GM19025 (cell line): Measurements from ENCODE around the gene RIN3.
A peak's percentile ranks its signal among the peaks of the same experiment; 100 is the strongest.

Experiments
- ATAC-seq: cut with Tn5 transposase; IDR thresholded peaks from one replicate; pipeline ENCODE4 v1.9.1; 2021; ENCODE audit warnings: mild to moderate bottlenecking, low read depth, moderate library complexity; ENCODE audit not compliant: unreplicated experiment

The RIN3 gene

GRCh38 chr14:92552066-92552465 is 38.5 kb downstream of the RIN3 start:
- no peak for ATAC-seq

DNA sequence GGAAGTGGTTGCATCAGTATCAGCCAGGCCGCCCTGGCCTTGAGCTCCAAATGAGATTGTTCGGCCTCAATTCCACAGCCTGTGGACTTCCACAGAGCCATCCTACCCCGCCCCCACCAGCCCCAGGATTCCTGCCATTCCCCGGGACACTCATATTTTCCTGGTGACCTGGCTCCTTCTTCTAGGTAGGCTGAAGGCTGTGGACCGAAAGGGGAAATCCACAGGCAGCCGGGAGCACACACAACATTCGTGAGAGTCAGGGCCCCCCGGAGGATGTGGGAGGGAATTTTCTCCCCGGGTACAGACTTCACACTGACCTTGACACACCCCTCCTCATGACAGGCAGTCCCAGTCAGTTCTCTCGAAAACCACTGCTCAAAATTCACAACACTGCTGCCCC is 39.9 kb downstream of the RIN3 start:
- ATAC-seq, result no peak

DNA sequence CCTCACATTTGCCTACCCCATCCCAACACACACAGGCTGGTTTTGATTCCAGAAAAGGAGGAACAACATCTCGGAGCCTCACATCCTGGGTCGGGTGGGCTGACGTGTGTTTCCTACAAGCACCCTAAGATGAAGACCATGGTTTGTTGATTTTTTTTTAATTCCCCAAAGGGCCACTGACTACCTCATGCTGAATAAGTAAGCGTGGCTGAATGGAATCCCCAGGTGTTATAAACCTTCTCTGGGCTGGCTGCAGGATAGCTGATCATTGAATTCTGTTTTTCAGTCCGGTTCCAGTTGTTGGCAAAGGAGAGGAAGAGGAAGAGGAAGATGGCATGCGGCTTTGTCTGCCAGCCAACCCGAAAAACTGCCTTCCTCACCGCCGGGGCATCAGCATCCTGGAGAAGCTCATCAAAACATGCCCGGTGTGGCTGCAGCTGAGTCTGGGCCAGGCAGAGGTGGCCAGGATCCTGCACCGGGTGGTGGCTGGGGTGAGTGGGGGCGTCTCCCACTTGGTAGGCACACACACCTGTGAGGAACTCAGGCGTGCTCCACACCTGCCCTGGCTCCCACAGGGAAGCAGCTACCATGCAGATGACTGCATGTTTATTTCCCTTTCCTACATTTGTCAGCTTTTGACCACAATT is 42.0 kb downstream of the RIN3 start:
- no peak for ATAC-seq

DNA sequence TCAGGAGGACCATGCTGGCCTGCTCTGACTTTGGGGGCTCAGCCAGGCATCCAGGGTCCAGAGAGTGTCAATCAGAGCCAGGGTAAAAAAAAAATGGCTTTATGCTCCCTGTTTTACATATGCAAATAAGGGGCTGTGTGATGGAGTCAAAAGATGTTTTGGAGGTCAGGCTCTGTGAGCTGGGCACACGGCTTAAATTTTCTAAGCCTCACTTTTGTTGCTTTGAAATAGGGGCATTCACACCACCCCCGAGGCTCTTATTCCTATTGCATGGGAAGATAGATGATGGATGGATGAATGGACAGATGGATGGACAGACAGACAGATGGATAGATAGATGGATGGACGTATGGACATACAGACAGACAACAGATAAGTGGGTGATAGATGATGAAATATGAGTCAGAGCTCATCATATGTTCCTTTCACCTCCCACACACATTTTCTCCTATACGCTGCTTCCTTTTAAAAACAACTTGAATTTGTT is 42.7 kb downstream of the RIN3 start:
- no peak for ATAC-seq

GRCh38 chr14:92556863-92557543 is 43.4 kb downstream of the RIN3 start:
- ATAC-seq, result no peak

DNA sequence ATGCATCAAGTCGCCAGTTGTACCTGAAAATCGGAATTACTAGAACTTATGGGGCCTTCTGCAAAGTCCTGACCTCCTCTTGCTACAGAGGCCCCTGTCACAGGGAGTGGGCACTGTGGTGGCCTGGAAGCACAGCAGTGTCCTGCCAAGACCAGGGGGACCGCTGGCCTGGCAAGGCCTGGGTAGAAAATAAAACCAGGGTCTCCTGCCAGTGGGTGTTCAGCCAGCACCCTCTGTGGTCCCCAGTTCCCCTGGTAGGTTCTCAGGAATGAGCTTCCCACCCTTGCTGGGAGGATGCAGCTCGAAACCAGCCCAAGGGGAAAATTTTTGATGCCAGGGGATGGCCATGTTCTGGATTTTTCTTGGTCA is 43.9 kb downstream of the RIN3 start:
- no peak for ATAC-seq

DNA sequence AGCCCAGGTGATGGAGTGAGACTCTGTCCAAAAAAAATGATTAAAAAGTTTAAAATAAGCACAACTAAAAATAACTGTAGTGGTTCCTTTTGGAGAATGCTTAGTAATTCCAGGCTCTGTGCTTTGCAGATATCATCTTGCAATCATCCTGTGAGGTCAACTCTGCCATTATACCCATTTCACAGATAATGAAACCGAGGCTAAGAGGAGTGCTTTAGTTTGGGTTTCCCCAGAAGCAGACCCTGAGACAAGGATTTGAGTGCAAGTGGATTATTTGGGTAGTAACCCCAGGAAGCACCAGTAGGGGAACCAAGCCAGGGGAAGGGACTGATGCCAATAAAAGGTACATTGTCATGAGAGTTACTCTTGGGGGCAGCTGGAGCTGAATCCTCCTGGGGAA is 44.7 kb downstream of the RIN3 start:
- no peak for ATAC-seq

DNA sequence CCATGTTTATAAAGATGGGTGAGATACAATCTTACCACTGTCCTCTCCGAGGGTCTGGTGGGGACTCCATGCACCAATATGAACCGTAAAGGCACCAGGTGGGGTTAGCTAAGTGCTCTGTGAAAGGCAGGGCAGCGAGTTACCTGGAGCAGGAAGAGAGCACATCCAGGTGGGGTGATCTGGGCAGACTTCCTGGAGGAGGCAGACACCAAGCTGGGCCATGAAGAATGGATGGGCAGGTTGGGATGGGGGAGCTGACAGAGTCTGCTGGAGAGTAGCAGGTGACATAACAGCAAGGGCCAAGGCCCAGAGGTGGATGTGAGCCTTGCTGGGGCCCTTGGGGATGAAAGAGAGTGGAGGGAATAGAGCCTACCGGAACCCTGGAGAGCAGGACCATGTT is 45.9 kb downstream of the RIN3 start:
- ATAC-seq, result no peak

DNA sequence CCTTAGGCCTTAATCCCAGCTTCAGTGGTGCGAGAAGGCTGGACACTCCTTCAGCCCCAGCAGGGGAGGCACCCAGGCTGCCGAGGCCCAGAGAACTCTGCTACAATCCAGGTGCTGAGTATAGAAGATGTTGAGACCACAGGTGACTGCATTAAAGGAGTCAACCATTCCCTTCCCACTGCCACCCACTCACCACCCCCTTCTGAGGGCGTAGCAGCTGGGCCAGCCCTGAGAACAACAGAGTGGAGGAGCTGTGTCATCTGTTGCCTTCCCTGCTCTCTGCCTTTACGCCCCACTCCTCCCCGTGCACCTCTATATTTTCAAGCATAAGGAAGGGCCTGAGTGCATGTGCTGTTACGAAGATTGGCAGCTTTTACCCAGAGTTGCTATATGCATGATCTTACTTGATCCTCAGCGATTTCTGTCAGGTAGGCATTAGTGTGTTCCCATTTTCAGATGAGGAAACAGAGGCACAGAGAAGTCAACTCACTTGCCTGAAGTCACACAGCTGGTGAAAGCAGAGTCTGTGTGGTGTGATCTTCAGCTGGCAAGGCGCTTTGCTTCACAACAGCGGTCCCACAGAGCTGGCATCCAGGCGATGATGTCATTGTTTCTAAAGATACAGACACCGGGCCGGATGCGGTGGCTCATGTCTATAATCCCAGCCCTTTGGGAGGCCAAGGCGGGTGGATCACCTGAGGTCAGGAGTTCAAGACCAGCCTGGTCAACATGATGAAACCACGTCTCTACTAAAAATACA is 46.7 kb downstream of the RIN3 start:
- ATAC-seq, result no peak

DNA sequence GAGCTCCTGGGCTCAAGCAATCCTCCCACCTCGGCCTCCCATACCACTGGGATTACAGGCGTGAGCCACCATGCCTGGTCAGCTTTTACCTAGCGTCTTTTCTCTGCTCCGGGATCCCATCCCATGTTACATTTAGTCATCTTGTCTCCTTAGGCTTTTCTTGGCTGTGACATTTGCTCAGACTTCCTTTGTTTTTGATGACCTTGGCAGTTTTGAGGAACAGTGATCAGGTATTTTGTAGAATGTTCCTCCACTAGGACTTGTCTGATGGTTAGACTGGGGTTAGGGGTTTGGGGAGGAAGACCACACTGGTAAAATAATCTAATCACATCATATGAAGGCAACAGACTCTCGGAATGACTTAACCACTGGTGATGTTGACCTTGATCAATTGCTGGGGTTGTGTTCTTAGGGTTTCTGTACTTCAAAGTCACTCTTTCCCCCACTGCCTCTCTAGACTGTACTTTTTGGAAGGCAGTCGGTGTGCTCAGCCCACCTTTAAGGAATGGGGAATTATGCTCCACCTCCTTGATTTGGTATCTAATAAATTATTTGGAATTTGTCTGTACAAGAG is 48.4 kb downstream of the RIN3 start:
- ATAC-seq, result no peak

- ATAC-seq, result peak; percentile 68
Measured at GRCh38 chr14:92563359-92563758, 49.8 kb downstream of the RIN3 start.

DNA sequence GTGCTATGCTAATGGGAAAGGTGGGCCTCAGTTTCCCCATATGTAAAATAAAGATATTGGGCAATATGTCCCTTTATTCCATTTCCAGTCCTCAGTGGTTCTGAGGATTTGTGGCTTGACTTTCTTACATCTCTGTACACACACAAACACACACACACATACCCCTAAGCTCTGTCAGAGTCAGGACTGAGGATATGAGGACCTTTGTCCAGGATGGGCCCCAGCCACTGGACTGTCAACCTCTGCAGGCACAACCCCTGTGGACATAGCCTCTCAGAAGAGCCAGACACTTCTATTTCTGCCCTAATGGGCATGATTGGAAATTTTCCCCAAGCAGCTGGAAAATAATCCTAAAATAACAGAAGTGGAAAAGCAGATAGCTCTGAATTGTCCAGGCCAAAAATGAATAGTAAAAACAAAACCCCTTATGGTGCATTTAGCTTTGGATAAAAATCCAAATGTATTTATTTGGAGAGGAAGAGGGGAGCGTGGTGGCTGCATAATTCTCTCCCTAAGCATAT is 50.2 kb downstream of the RIN3 start:
- ATAC-seq, result no peak

GRCh38 chr14:92564344-92565039 is 50.9 kb downstream of the RIN3 start:
- no peak for ATAC-seq

- no peak for ATAC-seq
Measured at GRCh38 chr14:92565040-92565717, 51.6 kb downstream of the RIN3 start.

- ATAC-seq, result no peak
Measured at GRCh38 chr14:92565718-92566115, 52.1 kb downstream of the RIN3 start.

GRCh38 chr14:92567173-92567725 is 53.7 kb downstream of the RIN3 start:
- ATAC-seq, result no peak

- ATAC-seq, result peak; percentile 77
Measured at GRCh38 chr14:92568621-92569479, 55.3 kb downstream of the RIN3 start.

DNA sequence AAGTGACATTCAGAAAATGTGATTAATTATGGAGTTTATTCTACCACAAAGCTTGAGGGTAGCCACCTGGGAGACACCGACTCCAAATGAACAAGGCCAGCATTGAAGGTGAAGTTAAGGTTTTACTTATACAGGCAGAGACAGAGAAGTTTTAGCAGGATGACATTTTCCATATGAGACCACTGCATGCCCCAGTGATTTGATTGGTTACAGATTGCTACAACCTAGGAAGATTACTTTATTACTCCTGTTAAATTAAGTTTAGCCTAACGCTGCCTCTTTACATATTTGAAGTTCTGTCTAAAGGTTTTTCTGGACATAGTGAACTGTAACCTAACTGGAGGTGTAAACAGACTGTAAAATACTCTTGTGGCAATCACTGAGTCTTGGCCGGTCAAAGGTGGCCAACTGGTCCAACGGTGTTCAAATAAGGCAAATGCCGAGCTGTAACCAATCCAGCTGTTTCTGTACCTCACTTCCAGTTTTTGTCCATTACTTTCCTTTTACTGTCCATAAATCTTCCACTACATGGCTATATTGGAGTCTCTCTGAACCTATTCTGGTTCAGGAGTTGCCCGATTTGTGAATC is 57.2 kb downstream of the RIN3 start:
- ATAC-seq, result no peak
